K562 (cell line): ENCODE data around the gene NASP. TPM values are rescaled to one million over a fixed set of nuclear protein-coding genes. Genes with fewer than 3 reads are reported as not detected.

ENCODE experiments used
- ATAC-seq: fragments of 200-7000 bp; cut with Tn5 transposase; 3 replicates; pipeline ENCODE4 v1.9.1; 2020; ENCODE audit warnings: moderate library complexity
- BruUV-seq: library from RNA; stranded (reverse); fragments of 400-500 nt; replicated peaks from 2 replicates; lab custom pipeline; 2021; lab: Mats Ljungman, UMichigan
- CTCF ChIA-PET: fragments of 300-600 bp; formaldehyde crosslinking; extraction: SDS; loops from one replicate; lab custom pipeline; 2021; ENCODE audit warnings: low intra/inter-chr PET ratio; lab: Yijun Ruan, JAX
- POLR2A ChIA-PET: fragments of 300-600, 350-650 bp; sonication (Branson Sonifier 250); formaldehyde crosslinking; extraction: SDS; loops from one replicate; lab custom pipeline; 2021; ENCODE audit warnings: antibody characterized with exemption, inconsistent platforms; lab: Yijun Ruan, JAX
- DNase-seq, 4 experiments: peaks; one replicate each; pipeline versions ENCODE4 v3.0.0 to v3.0.0-alpha.2; 2011 to 2018; ENCODE audit warnings: low spot score in 3 of 4, mixed read lengths in 3 of 4; ENCODE audit errors: extremely low read depth in 1 of 4
- FAIRE-seq: peaks from 2 replicates; lab custom pipeline; 2011; peaks lifted over from hg19 to GRCh38; lab: Jason Lieb, UNC
- H2AFZ ChIP-seq: 2 replicates; pipeline ENCODE4 v1.6.0; 2011; ENCODE audit warnings: low read depth, low read length, control low read depth, inconsistent platforms
- H3K27ac ChIP-seq: fragments of 200-600 bp; 3 replicates; pipeline ENCODE4 v1.8.0; 2011; ENCODE audit warnings: low read depth, mild to moderate bottlenecking, control low read depth, inconsistent platforms, low read length, moderate library complexity, mixed read lengths; ENCODE audit errors: extremely low read depth
- H3K27me3 ChIP-seq, 2 experiments: fragments of 300-600 bp in 1 of 2; 2 replicates in 1 of 2; 3 replicates in 1 of 2; pipeline versions ENCODE4 v1.6.0 to v1.8.0; 2011; ENCODE audit warnings: inconsistent platforms in 2 of 2, low read length in 2 of 2, mild to moderate bottlenecking in 1 of 2, mixed read lengths in 1 of 2, moderate library complexity in 1 of 2; ENCODE audit not compliant: control insufficient read depth in 2 of 2, insufficient read depth in 2 of 2
- H3K36me3 ChIP-seq: fragments of 300-600 bp; 3 replicates; pipeline ENCODE4 v1.8.0; 2011; ENCODE audit warnings: mild to moderate bottlenecking, low read length, inconsistent platforms; ENCODE audit not compliant: control insufficient read depth, insufficient read depth
- H3K4me1 ChIP-seq, 2 experiments: fragments of 200-600 bp in 1 of 2; replicated peaks in 1 of 2; 2 replicates in 1 of 2; 3 replicates in 1 of 2; pipeline versions ENCODE4 v1.5.1 to v1.8.0; 2011; ENCODE audit warnings: inconsistent platforms in 2 of 2, low read length in 2 of 2, mild to moderate bottlenecking in 1 of 2, mixed read lengths in 1 of 2, moderate library complexity in 1 of 2; ENCODE audit not compliant: control insufficient read depth in 2 of 2, insufficient read depth in 2 of 2
- H3K4me2 ChIP-seq: 2 replicates; pipeline ENCODE4 v1.6.1; 2011; ENCODE audit warnings: low read length, control low read depth, inconsistent platforms, mixed read lengths; ENCODE audit not compliant: insufficient read depth
- H3K4me3 ChIP-seq: fragments of 200-600 bp; sonication (generic), shearing (Covaris generic); 2 replicates; pipeline ENCODE4 v1.5.1; 2016; ENCODE audit warnings: control low read depth, inconsistent platforms
- H3K79me2 ChIP-seq: fragments of 200-600 bp; 3 replicates; pipeline ENCODE4 v1.8.0; 2011; ENCODE audit warnings: low read length, inconsistent platforms; ENCODE audit not compliant: control insufficient read depth, insufficient read depth
- H3K9ac ChIP-seq, 2 experiments: 2 replicates each; pipeline versions ENCODE4 v1.6.0 to v1.6.1; 2011; ENCODE audit warnings: low read depth in 2 of 2, low read length in 2 of 2, control low read depth in 1 of 2, inconsistent platforms in 1 of 2, mild to moderate bottlenecking in 1 of 2, mixed read lengths in 1 of 2; ENCODE audit not compliant: insufficient read depth in 1 of 2
- H3K9me1 ChIP-seq: one replicate; pipeline ENCODE4 v1.6.0; 2011; ENCODE audit warnings: inconsistent platforms, mild to moderate bottlenecking, low read length, moderate library complexity; ENCODE audit not compliant: control insufficient read depth, insufficient read depth
- H3K9me3 ChIP-seq: replicated peaks from 2 replicates; pipeline ENCODE4 v1.5.1; 2011; ENCODE audit warnings: low read depth, low read length, inconsistent platforms; ENCODE audit not compliant: control insufficient read depth, insufficient read depth
- H4K20me1 ChIP-seq: replicated peaks from 2 replicates; pipeline ENCODE4 v1.6.1; 2011; ENCODE audit warnings: low read length, inconsistent platforms, mixed read lengths; ENCODE audit not compliant: control insufficient read depth, insufficient read depth
- CBX5 ChIP-seq: IDR thresholded peaks from 2 replicates; pipeline ENCODE4 v1.6.1; 2014; ENCODE audit warnings: low read depth, borderline replicate concordance
- CHD1 ChIP-seq: fragments of 200-600 bp; sonication (generic); IDR thresholded peaks from one replicate; pipeline ENCODE4 v1.6.1; 2012; ENCODE audit warnings: mild to moderate bottlenecking, moderate library complexity, low read length, inconsistent platforms
- CREB3L1 ChIP-seq: fragments of 450-650 bp; IDR thresholded peaks from 2 replicates; pipeline ENCODE4 v1.6.1; 2014; ENCODE audit warnings: low read depth, mild to moderate bottlenecking, moderate library complexity, borderline replicate concordance
- ETV6 ChIP-seq, 3 experiments: fragments of 150-350 bp in 1 of 3; sonication (generic) in 1 of 3; formaldehyde crosslinking in 1 of 3; IDR thresholded peaks; 2 replicates each; pipeline versions ENCODE4 v1.6.1 to v1.8.0; 2014 to 2022; ENCODE audit warnings: borderline replicate concordance in 2 of 3, low read depth in 2 of 3, antibody characterized with exemption in 1 of 3, low read length in 1 of 3, mild to moderate bottlenecking in 1 of 3, missing genetic modification reagents in 1 of 3
- HSF4 ChIP-seq: fragments of 250-450 bp; sonication (Bioruptor Pico); IDR thresholded peaks from 2 replicates; pipeline ENCODE4 v2.1.2; 2022; ENCODE audit warnings: mild to moderate bottlenecking, moderate library complexity, borderline replicate concordance
- MEIS2 ChIP-seq: fragments of 450-650 bp; IDR thresholded peaks from 2 replicates; pipeline ENCODE4 v1.6.1; 2014; ENCODE audit warnings: mild to moderate bottlenecking; ENCODE audit not compliant: partially characterized antibody
- MTF1 ChIP-seq: fragments of 250-450 bp; sonication (Bioruptor Pico); IDR thresholded peaks from 2 replicates; pipeline ENCODE4 v1.9.0; 2021; ENCODE audit warnings: moderate library complexity, mild to moderate bottlenecking, inconsistent platforms, borderline replicate concordance
- POLR3A ChIP-seq: IDR thresholded peaks from 2 replicates; pipeline ENCODE4 v1.6.1; 2011; ENCODE audit warnings: borderline replicate concordance, mild to moderate bottlenecking, moderate library complexity; ENCODE audit not compliant: insufficient read length, insufficient read depth; ENCODE audit errors: extremely low read depth
- PRDM10 ChIP-seq: fragments of 450-650 bp; IDR thresholded peaks from 2 replicates; pipeline ENCODE4 v1.6.1; 2018; ENCODE audit not compliant: partially characterized antibody
- PTRF ChIP-seq: fragments of 450-650 bp; IDR thresholded peaks from 2 replicates; pipeline ENCODE4 v1.6.1; 2016; ENCODE audit warnings: mild to moderate bottlenecking, missing genetic modification characterization, missing compliant biosample characterization
- SRF ChIP-seq, 2 experiments: fragments of 250-450, 450-650 bp in 1 of 2; sonication (Bioruptor Pico) in 1 of 2; sonication (generic) in 1 of 2; formaldehyde crosslinking; IDR thresholded peaks; 2 replicates each; pipeline versions ENCODE4 v1.5.0 to v1.5.1; 2020 to 2022; ENCODE audit warnings: mild to moderate bottlenecking in 1 of 2, missing genetic modification reagents in 1 of 2
- SRSF3 ChIP-seq: fragments of 200-400 bp; formaldehyde crosslinking; IDR thresholded peaks from 2 replicates; pipeline ENCODE4 v1.6.1; 2016; ENCODE audit warnings: mild to moderate bottlenecking, low read length, moderate library complexity; ENCODE audit not compliant: insufficient read depth
- ZNF507 ChIP-seq: conservative IDR thresholded peaks from 2 replicates; pipeline ENCODE4 v1.6.1; 2017; ENCODE audit warnings: missing genetic modification characterization, missing compliant biosample characterization
- ZNF740 ChIP-seq, 3 experiments: fragments of 200-800 bp in 1 of 3; sonication (Bioruptor generic) in 1 of 3; sonication (generic) in 1 of 3; formaldehyde crosslinking in 1 of 3; IDR thresholded peaks; 2 replicates each; pipeline versions ENCODE4 v1.6.1 to v1.8.0; 2016 to 2022; ENCODE audit warnings: mild to moderate bottlenecking in 2 of 3, missing compliant biosample characterization in 2 of 3, missing genetic modification characterization in 2 of 3, missing genetic modification reagents in 1 of 3
- WGBS: fragments of 100-300 bp; shearing (Covaris generic); methylation state at CpG from one replicate; pipeline ENCODE4 v1.1.6; 2016; ENCODE audit warnings: low coverage, mixed read lengths; ENCODE audit not compliant: insufficient coverage; ENCODE audit errors: missing lambda C conversion rate; 5-methylcytosine and 5-hydroxymethylcytosine counted together
- in situ Hi-C: fragments of 300-500 bp; cut with MboI; formaldehyde crosslinking; loops from 4 replicates; pipeline ENCODE4 v1.15.0; 2018; ENCODE audit warnings: inconsistent platforms, mixed read lengths
- intact Hi-C: fragments of 100-400 bp; cut with micrococcal nuclease; formaldehyde crosslinking; loops from 2 replicates; pipeline ENCODE4 v1.14.2; 2022
- polyA plus RNA-seq, 8 experiments: library from polyadenylated mRNA; depleted of rRNA in 4 of 8; stranded (reverse) in 5 of 8; unstranded in 3 of 8; fragments of >200 nt; fragmentation: Nextera tagmentation in 2 of 8; fragmentation: Illumina TruSeq in 1 of 8; extraction: Ambion mirVana in 2 of 8; extraction: Trizol in 1 of 8; gene quantifications; 2 replicates each; pipeline versions ENCODE4 v1.2.1 to v1.2.3, GENCODE V29; 2011 to 2014; ENCODE audit warnings: inconsistent platforms in 1 of 8, missing spikeins in 1 of 8
- total RNA-seq, 7 experiments: library from RNA; depleted of rRNA in 6 of 7; stranded (reverse); fragments of >200 nt in 6 of 7; fragmentation: Illumina TruSeq in 2 of 7; extraction: Trizol in 2 of 7; gene quantifications; 2 replicates each; pipeline versions ENCODE4 v1.2.1 to v1.2.3, GENCODE V29; 2011 to 2021; ENCODE audit warnings: low replicate concordance in 1 of 7

NASP gene
- total and polyA plus RNA-seq, 9 of the 15 experiments (the other 6 are each of a cell fraction or from before 2014, with no cell fraction given): 199 to 578 (median 419) TPM

- no peak overlapping the region for H3K4me3 ChIP-seq
- no TSS peak for BruUV-seq
- in situ Hi-C loops: no loop called here
- TF ChIP-seq SRSF3: no peak
- TF ChIP-seq ETV6 (IDR thresholded peaks at IDR 0.05; ENCODE audit: borderline replicate concordance in 1 of 2, low read depth in 2 of 2, low read length in 1 of 2): no peak
- no peak for TF ChIP-seq ETV6 (CRISPR knock-in tag; IDR thresholded peaks at IDR 0.05; ENCODE audit: borderline replicate concordance)
- no peak for TF ChIP-seq MEIS2
- TF ChIP-seq CBX5: no peak
- no peak for TF ChIP-seq ZNF507 (tag)
- no peak for TF ChIP-seq SRF (CRISPR knock-in tag; IDR thresholded peaks at IDR 0.05)
- no peak for TF ChIP-seq CHD1
- no peak for TF ChIP-seq ZNF740 (CRISPR knock-in tag; IDR thresholded peaks at IDR 0.05)
- TF ChIP-seq ZNF740 (tag; IDR thresholded peaks at IDR 0.05): no peak
- TF ChIP-seq POLR3A: no peak
- TF ChIP-seq MTF1 (CRISPR knock-in tag): no peak
- TF ChIP-seq CREB3L1: no peak
- TF ChIP-seq PTRF (tag): no peak
- no peak for TF ChIP-seq HSF4 (CRISPR knock-in tag)
- TF ChIP-seq PRDM10: no peak
Observed at GRCh38 chr1:45666836-45667235, 83.0 kb downstream of the NASP start.

More at GRCh38 chr1:45666836-45667235, 83.0 kb downstream of the NASP start:
- peaks cover 11% of the 10 kb centered on the region for H4K20me1 ChIP-seq
- WGBS: 91% methylated on average over 2 of the region's 2 CpGs
- intact Hi-C loops: no loop called here
- FAIRE-seq (no peak), ATAC-seq (no peak), DNase-seq (no peak)
- H3K27ac ChIP-seq: no peak overlapping the region
- peaks cover 32% of the 10 kb centered on the region; the same call in 1 of the 3 replicates for H3K36me3 ChIP-seq
- H3K9ac ChIP-seq: no peak overlapping the region
- ChIA-PET POLR2A (interaction anchor here (0.8 to 1.2 kb wide), 5 partner anchors 9 to 19 kb away, joined by 3 read pairs; no protein-coding TSS in a partner anchor), CTCF (no interaction called here)
- H3K79me2 ChIP-seq: peaks cover 99% of the 10 kb centered on the region
- 0 out of 5 replicates have a peak, but pooled peaks cover 2 to 3% of the 10 kb centered on the region in 2 experiments for H3K4me1 ChIP-seq
- no peak overlapping the region for H3K4me2 ChIP-seq
- H3K9me1 ChIP-seq: no peaks in the 10 kb centered on the region
- H3K9me3 ChIP-seq: no peaks in the 10 kb centered on the region
- no peak overlapping the region for H2AFZ ChIP-seq
- no peaks in the 10 kb centered on the region for H3K27me3 ChIP-seq
